HUES48 (cell line): Measurements from ENCODE around the gene SNX13.
A peak's percentile ranks its signal among the peaks of the same experiment; 100 is the strongest.

Source experiments
- H3K27ac ChIP-seq: one replicate; pipeline ENCODE4 v1.7.0; 2013; ENCODE audit warnings: low read depth, low read length, inconsistent platforms
- H3K27me3 ChIP-seq: 2 replicates; pipeline ENCODE4 v1.6.1; 2013; ENCODE audit warnings: mild to moderate bottlenecking, low read length; ENCODE audit not compliant: control insufficient read depth, insufficient read depth
- H3K36me3 ChIP-seq: 2 replicates; pipeline ENCODE4 v1.6.1; 2013; ENCODE audit warnings: low read length; ENCODE audit not compliant: control insufficient read depth, insufficient read depth
- H3K4me1 ChIP-seq: 2 replicates; pipeline ENCODE4 v1.6.1; 2013; ENCODE audit warnings: mild to moderate bottlenecking, low read length; ENCODE audit not compliant: control insufficient read depth, insufficient read depth
- H3K4me3 ChIP-seq: 2 replicates; pipeline ENCODE4 v1.5.1; 2013; ENCODE audit warnings: mild to moderate bottlenecking, low read depth, low read length
- H3K9ac ChIP-seq: 2 replicates; pipeline ENCODE4 v1.6.1; 2013; ENCODE audit warnings: mild to moderate bottlenecking, low read depth, low read length, moderate library complexity
- H3K9me3 ChIP-seq: 2 replicates; pipeline ENCODE4 v1.6.1; 2013; ENCODE audit warnings: low read length; ENCODE audit not compliant: control insufficient read depth, insufficient read depth

SNX13 gene

GRCh38 chr7:17931069-17931468 is 9.2 kb downstream of the SNX13 start:
- no peak overlapping the region for H3K9ac ChIP-seq
- H3K9me3 ChIP-seq = no peaks in the 10 kb centered on the region
- H3K4me1 ChIP-seq = peaks cover 30% of the 10 kb centered on the region
- no peak overlapping the region for H3K4me3 ChIP-seq
- H3K36me3 ChIP-seq = no peaks in the 10 kb centered on the region
- no peaks in the 10 kb centered on the region for H3K27me3 ChIP-seq
- H3K27ac ChIP-seq = no peak overlapping the region

- Histone ChIP-seq H3K9me3 (no peaks in the 10 kb centered on the region), H3K27ac (no peak overlapping the region), H3K27me3 (no peaks in the 10 kb centered on the region), H3K9ac (no peak overlapping the region), H3K4me1 (peaks cover 32% of the 10 kb centered on the region), H3K4me3 (no peak overlapping the region), H3K36me3 (no peaks in the 10 kb centered on the region)
Measured at GRCh38 chr7:17930546-17930945, 9.7 kb downstream of the SNX13 start.

- Histone ChIP-seq H3K27ac (no peak overlapping the region), H3K4me1 (peaks cover 36% of the 10 kb centered on the region), H3K27me3 (no peaks in the 10 kb centered on the region), H3K9ac (no peak overlapping the region), H3K9me3 (no peaks in the 10 kb centered on the region), H3K4me3 (no peak overlapping the region), H3K36me3 (no peaks in the 10 kb centered on the region)
Measured at GRCh38 chr7:17929647-17930395, 10.5 kb downstream of the SNX13 start.

GRCh38 chr7:17928055-17928454 is 12.2 kb downstream of the SNX13 start:
- H3K4me3 ChIP-seq = no peak overlapping the region
- H3K27ac ChIP-seq = no peak overlapping the region
- H3K9ac ChIP-seq = no peak overlapping the region
- H3K36me3 ChIP-seq = no peaks in the 10 kb centered on the region
- peaks cover 45% of the 10 kb centered on the region for H3K4me1 ChIP-seq
- no peaks in the 10 kb centered on the region for H3K27me3 ChIP-seq
- no peaks in the 10 kb centered on the region for H3K9me3 ChIP-seq

GRCh38 chr7:17921857-17922416 is 18.4 kb downstream of the SNX13 start:
- no peak overlapping the region for H3K9ac ChIP-seq
- H3K27me3 ChIP-seq = no peaks in the 10 kb centered on the region
- H3K9me3 ChIP-seq = no peaks in the 10 kb centered on the region
- no peak overlapping the region for H3K4me3 ChIP-seq
- H3K36me3 ChIP-seq = no peaks in the 10 kb centered on the region
- H3K27ac ChIP-seq = peak overlapping the region; percentile 14
- peaks cover 53% of the 10 kb centered on the region for H3K4me1 ChIP-seq

- Histone ChIP-seq H3K9me3 (no peaks in the 10 kb centered on the region), H3K4me1 (peaks cover 43% of the 10 kb centered on the region), H3K4me3 (no peak overlapping the region), H3K36me3 (no peaks in the 10 kb centered on the region), H3K9ac (no peak overlapping the region), H3K27ac (no peak overlapping the region), H3K27me3 (no peaks in the 10 kb centered on the region)
Measured at GRCh38 chr7:17917842-17918241, 22.5 kb downstream of the SNX13 start.

- no peak overlapping the region for H3K4me3 ChIP-seq
- H3K4me1 ChIP-seq = peaks cover 32% of the 10 kb centered on the region
- H3K9ac ChIP-seq = no peak overlapping the region
- H3K9me3 ChIP-seq = no peaks in the 10 kb centered on the region
- H3K36me3 ChIP-seq = no peaks in the 10 kb centered on the region
- H3K27me3 ChIP-seq = no peaks in the 10 kb centered on the region
- H3K27ac ChIP-seq = no peak overlapping the region
Measured at GRCh38 chr7:17916786-17917185, 23.5 kb downstream of the SNX13 start.

- H3K36me3 ChIP-seq = no peaks in the 10 kb centered on the region
- H3K27ac ChIP-seq = no peak overlapping the region
- peaks cover 22% of the 10 kb centered on the region; the same call in 1 of the 2 replicates for H3K4me1 ChIP-seq
- H3K27me3 ChIP-seq = no peaks in the 10 kb centered on the region
- no peaks in the 10 kb centered on the region for H3K9me3 ChIP-seq
- no peak overlapping the region for H3K9ac ChIP-seq
- H3K4me3 ChIP-seq = no peak overlapping the region
Measured at GRCh38 chr7:17915796-17916195, 24.5 kb downstream of the SNX13 start.

- Histone ChIP-seq H3K27me3 (no peaks in the 10 kb centered on the region), H3K9ac (no peak overlapping the region), H3K9me3 (no peaks in the 10 kb centered on the region), H3K4me1 (peaks cover 22% of the 10 kb centered on the region; the same call in 1 of the 2 replicates), H3K27ac (no peak overlapping the region), H3K36me3 (no peaks in the 10 kb centered on the region), H3K4me3 (no peak overlapping the region)
Measured at GRCh38 chr7:17915168-17915567, 25.1 kb downstream of the SNX13 start.

- H3K27ac ChIP-seq = no peak overlapping the region
- H3K9ac ChIP-seq = no peak overlapping the region
- H3K27me3 ChIP-seq = no peaks in the 10 kb centered on the region
- H3K36me3 ChIP-seq = no peaks in the 10 kb centered on the region
- H3K9me3 ChIP-seq = no peaks in the 10 kb centered on the region
- peaks cover 22% of the 10 kb centered on the region; the same call in 1 of the 2 replicates for H3K4me1 ChIP-seq
- no peak overlapping the region for H3K4me3 ChIP-seq
Measured at GRCh38 chr7:17913250-17913649, 27.0 kb downstream of the SNX13 start.

- Histone ChIP-seq H3K9me3 (no peaks in the 10 kb centered on the region), H3K4me1 (peaks cover 18% of the 10 kb centered on the region; the same call in 1 of the 2 replicates), H3K9ac (no peak overlapping the region), H3K36me3 (no peaks in the 10 kb centered on the region), H3K27ac (no peak overlapping the region), H3K4me3 (no peak overlapping the region), H3K27me3 (no peaks in the 10 kb centered on the region)
Measured at GRCh38 chr7:17912536-17913235, 27.6 kb downstream of the SNX13 start.
